HG03025 (cell line): ENCODE data around the gene SDK1.
"Not testable (repeated sequence)": the region's sequence is repeated elsewhere in the genome, so short reads cannot be mapped to it uniquely, and the experiment has no call there.

Experiments
- ATAC-seq: cut with Tn5 transposase; IDR thresholded peaks from one replicate; pipeline ENCODE4 v1.9.1; 2021; ENCODE audit warnings: mild to moderate bottlenecking, moderate library complexity; ENCODE audit not compliant: unreplicated experiment, low FRiP score

SDK1 gene

GRCh38 chr7:3928727-3929515, 627.9 kb downstream of the SDK1 start:
- ATAC-seq: no peak

GRCh38 chr7:3931843-3932242, 630.8 kb downstream of the SDK1 start:
- no peak for ATAC-seq

- ATAC-seq: no peak
Measured at GRCh38 chr7:3937146-3937545, 636.1 kb downstream of the SDK1 start.

- ATAC-seq: no peak
Measured at GRCh38 chr7:3937605-3938004, 636.6 kb downstream of the SDK1 start.

- not testable (repeated sequence) for ATAC-seq
Measured at GRCh38 chr7:3941706-3942105, 640.7 kb downstream of the SDK1 start.

- no peak for ATAC-seq
Measured at GRCh38 chr7:3942276-3942675, 641.2 kb downstream of the SDK1 start.

GRCh38 chr7:3942816-3943745, 642.0 kb downstream of the SDK1 start:
- no peak for ATAC-seq

- ATAC-seq: no peak
Measured at GRCh38 chr7:3943779-3944520, 642.9 kb downstream of the SDK1 start.

GRCh38 chr7:3949242-3949640, 648.2 kb downstream of the SDK1 start:
- no peak for ATAC-seq

GRCh38 chr7:3950249-3950648, 649.2 kb downstream of the SDK1 start:
- ATAC-seq: no peak

- ATAC-seq: no peak
Measured at GRCh38 chr7:3951316-3952055, 650.4 kb downstream of the SDK1 start.

- no peak for ATAC-seq
Measured at GRCh38 chr7:3953133-3953532, 652.1 kb downstream of the SDK1 start.

GRCh38 chr7:3953946-3954345, 652.9 kb downstream of the SDK1 start:
- no peak for ATAC-seq

- no peak for ATAC-seq
Measured at GRCh38 chr7:3955026-3955425, 654.0 kb downstream of the SDK1 start.

- ATAC-seq: no peak
Measured at GRCh38 chr7:3955751-3956696, 655.0 kb downstream of the SDK1 start.

GRCh38 chr7:3956949-3957348, 655.9 kb downstream of the SDK1 start:
- ATAC-seq: no peak

GRCh38 chr7:3957472-3958108, 656.5 kb downstream of the SDK1 start:
- no peak for ATAC-seq

- ATAC-seq: no peak
Measured at GRCh38 chr7:3958109-3958483, 657.0 kb downstream of the SDK1 start.

GRCh38 chr7:3959364-3959763, 658.3 kb downstream of the SDK1 start:
- ATAC-seq: no peak
